Pancreas (tissue), 10 donors: Measurements from ENCODE around the gene TEX35. TPM values are rescaled to one million over a fixed set of nuclear protein-coding genes. Genes with fewer than 3 reads are reported as not detected.

ENCODE experiments used
- ATAC-seq, 4 donors: fragments of 200-7000 bp; cut with Tn5 transposase; one replicate each; pipeline versions ENCODE4 v1.8.0 to v1.9.1; 2020; ENCODE audit warnings: mild to moderate bottlenecking in 4 of 4, moderate library complexity in 4 of 4
- DNase-seq, 6 donors: peaks; one replicate each; pipeline ENCODE4 v3.0.0-alpha.2; 2020
- FAIRE-seq: peaks from 2 replicates; lab custom pipeline; 2012; peaks lifted over from hg19 to GRCh38; lab: Jason Lieb, UNC
- H3K27ac ChIP-seq, 4 donors: fragments of 200-600 bp; sonication (generic); 1 replicate in 3 of 4; 2 replicates in 1 of 4; pipeline versions ENCODE4 v1.5.0 to v1.8.0; 2020
- H3K27me3 ChIP-seq, 4 donors: fragments of 200-600 bp; one replicate each; pipeline ENCODE4 v1.8.0; 2021
- H3K36me3 ChIP-seq, 3 donors: fragments of 200-600 bp; sonication (generic) in 1 of 3; one replicate each; pipeline versions ENCODE4 v1.5.0 to v1.8.0; 2020 to 2021
- H3K4me1 ChIP-seq, 3 donors: fragments of 200-600 bp; one replicate each; pipeline ENCODE4 v1.8.0; 2021
- H3K4me3 ChIP-seq, 4 donors: fragments of 200-600 bp; sonication (generic) in 2 of 4; one replicate each; pipeline versions ENCODE4 v1.5.0 to v1.8.0; 2020 to 2021
- H3K9me3 ChIP-seq, 4 donors: fragments of 200-600 bp; one replicate each; pipeline ENCODE4 v1.8.0; 2021
- WGBS, 2 donors: extraction: QIAGEN DNeasy Blood & Tissue Kit; methylation state at CpG; one replicate each; pipeline ENCODE4 v1.1.7; 2013; 5-methylcytosine and 5-hydroxymethylcytosine counted together
- intact Hi-C, 3 donors: fragments of 100-400 bp; cut with DNase I; formaldehyde crosslinking; loops; one replicate each; pipeline versions ENCODE4 v1.11.1 to v1.14.2; 2022
- polyA plus RNA-seq, 2 donors: library from polyadenylated mRNA; stranded (reverse); fragments of 200-250 nt; gene quantifications; one replicate each; pipeline ENCODE4 v1.2.3, GENCODE V29; 2013
- total RNA-seq, 6 donors: library from RNA; stranded (reverse); fragmentation: NEBNext Ultra II Directional in 4 of 6; extraction: Animal tissue kit (Norgen Biotek cat#: 25700) in 4 of 6; gene quantifications; one replicate each; pipeline versions ENCODE4 v1.2.1 to v1.2.4, GENCODE V29; 2021 to 2023
- TF ChIP-seq, protein P1 (sequence below), 4 donors: fragments of 200-600 bp; sonication (generic) in 3 of 4; IDR thresholded peaks; one replicate each; pipeline versions ENCODE4 v1.5.0 to v1.8.0; 2021; ENCODE audit warnings: antibody characterized with exemption in 4 of 4
- donor health status: healthy with polysubstance abuse.
- donor health status: DM: no; HTN: no; CAD: no; lungs with moderate emphysema.
- donor health status: DM: no; HTN: no; CAD: no.
- donor health status: control.
- donor health status: control.
- donor health status: Bipolar disorder and iron deficiency.
- donor health status: DM: yes; HTN: yes; CAD: no.
- donor health status: DM: no; HTN: no; CAD: no.
- donor health status: DM: no; HTN: no; CAD: no.
- donor health status: DM: yes; HTN: yes; CAD: no.

The TEX35 gene
- total and polyA plus RNA-seq, 8 donors = not detected

DNA sequence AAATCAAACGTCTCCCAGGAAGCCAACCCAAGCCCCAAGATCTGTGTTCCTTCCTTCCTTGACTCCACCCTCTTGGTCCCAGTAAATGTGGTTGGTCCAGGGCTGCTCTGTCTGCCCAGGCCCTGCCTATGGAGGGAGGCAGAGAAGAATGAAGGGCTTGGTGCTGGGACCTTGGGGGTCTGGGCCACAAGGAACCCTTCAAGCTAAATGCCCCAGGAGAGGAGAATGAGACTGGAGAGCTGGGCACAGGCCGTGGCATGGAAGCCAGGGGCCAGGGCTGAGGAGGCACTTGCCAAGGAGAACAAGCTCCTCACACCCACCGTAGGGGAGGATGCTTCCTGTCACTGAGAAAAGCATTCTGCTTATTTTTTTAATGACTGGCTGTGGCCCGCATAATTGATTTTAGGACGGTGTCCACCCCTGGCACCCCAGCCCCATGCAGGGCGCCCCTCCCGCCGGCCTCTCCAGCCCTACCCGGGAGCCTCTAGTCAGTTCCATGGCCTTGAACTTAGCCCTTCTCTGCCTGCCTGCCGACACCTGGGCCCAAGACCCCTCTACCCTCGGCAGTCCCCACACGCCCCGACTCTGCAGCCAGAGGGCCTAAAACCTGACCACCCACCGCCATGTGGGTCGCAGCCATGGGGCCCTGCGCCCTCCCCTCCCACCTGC, 17.0 kb upstream of the TEX35 start:
- no peaks in the 10 kb centered on the region for H3K36me3 ChIP-seq
- TF ChIP-seq, protein P1, sequence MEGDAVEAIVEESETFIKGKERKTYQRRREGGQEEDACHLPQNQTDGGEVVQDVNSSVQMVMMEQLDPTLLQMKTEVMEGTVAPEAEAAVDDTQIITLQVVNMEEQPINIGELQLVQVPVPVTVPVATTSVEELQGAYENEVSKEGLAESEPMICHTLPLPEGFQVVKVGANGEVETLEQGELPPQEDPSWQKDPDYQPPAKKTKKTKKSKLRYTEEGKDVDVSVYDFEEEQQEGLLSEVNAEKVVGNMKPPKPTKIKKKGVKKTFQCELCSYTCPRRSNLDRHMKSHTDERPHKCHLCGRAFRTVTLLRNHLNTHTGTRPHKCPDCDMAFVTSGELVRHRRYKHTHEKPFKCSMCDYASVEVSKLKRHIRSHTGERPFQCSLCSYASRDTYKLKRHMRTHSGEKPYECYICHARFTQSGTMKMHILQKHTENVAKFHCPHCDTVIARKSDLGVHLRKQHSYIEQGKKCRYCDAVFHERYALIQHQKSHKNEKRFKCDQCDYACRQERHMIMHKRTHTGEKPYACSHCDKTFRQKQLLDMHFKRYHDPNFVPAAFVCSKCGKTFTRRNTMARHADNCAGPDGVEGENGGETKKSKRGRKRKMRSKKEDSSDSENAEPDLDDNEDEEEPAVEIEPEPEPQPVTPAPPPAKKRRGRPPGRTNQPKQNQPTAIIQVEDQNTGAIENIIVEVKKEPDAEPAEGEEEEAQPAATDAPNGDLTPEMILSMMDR (IDR thresholded peaks at IDR 0.05) = no peak
- DNase-seq (no peak), FAIRE-seq (no peak), ATAC-seq (no peak)
- H3K27me3 ChIP-seq = no peaks in the 10 kb centered on the region
- intact Hi-C loops = no loop called here
- no peak overlapping the region for H3K27ac ChIP-seq
- H3K9me3 ChIP-seq = no peaks in the 10 kb centered on the region
- no peak overlapping the region for H3K4me3 ChIP-seq
- H3K4me1 ChIP-seq = no peaks in the 10 kb centered on the region
- WGBS, 2 donors = 79 to 84% methylated on average over 16 of the region's 16 CpGs

DNA sequence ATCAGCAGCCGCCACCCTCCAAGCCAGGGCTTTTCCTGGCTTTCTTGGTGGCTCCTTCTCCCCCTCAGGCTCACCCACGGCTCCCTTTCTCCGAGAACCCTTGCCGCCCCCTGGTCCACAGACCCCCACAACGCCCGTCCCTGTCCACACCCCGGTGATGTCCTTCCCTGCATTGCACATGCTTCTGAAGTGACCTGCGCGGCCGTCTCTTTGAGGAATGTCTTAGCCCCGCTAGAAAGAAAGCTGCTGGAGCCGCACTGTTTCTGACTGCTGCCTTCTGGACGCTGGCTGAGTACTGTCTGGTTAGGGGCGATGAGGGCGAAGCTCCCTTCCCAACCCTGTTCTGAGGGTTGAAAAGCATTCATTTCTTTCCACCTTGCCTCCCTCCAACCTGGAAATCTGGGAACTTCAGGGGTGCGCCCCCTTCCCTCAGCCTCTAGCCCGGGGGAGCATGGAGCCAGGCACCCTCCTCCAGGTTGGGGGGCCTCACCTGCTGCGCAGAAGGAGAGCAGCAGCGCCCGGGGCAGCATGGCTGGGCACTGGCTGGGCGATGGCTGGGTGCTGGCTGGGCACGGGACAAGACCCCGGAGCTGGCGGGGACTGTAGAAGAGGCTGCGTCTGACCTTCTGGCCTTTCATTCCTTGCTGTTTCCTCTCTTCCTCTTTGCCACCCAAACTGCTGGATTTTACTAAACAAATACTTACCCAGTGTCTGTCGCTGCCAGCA, 16.3 kb upstream of the TEX35 start, which contains the start of gene CLEC20A:
Gene CLEC20A (minus strand): TSS at position 555 of the 726 bp plus-strand sequence. CDS start 25 bp downstream, at position 530.
- H3K27ac ChIP-seq = no peak within 1 kb of the TSS

DNA sequence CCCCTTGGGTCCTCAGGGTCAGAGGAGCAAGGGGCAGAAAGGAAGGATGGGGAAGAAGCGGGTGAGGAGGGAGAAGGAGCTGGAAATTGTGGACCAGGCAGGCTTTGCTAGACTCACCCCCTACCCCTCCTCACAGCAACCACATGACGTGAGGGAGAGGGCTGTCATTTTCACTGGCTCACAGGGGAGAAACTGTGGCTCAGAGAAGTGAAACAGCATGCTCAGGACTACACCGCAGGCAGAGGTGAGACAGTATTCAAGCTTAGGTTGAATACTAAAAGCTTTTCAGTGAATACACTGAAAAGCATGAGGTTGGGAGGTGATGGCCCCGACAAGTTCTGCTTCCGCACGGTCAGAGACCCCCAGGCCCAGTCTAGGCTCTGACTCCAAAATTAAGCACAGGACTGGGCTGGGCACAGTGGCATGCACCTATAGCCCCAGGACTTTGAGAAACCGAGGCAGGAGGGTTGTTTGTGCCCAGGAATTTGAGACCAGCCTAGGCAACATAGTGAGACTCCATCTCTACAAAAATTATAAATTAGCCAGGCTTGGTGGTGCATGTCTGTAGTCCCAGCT, 14.9 kb upstream of the TEX35 start:
- WGBS, 2 donors = 78 to 84% methylated on average over 7 of the region's 7 CpGs
- H3K27ac ChIP-seq = no peak overlapping the region
- no peak for ATAC-seq

More for the DNA sequence above, 16.3 kb upstream of the TEX35 start, which contains the start of gene CLEC20A:
- Histone ChIP-seq H3K4me3 (no peak within 1 kb of the TSS), H3K4me1 (no peaks in the 10 kb centered on the region), H3K27me3 (no peaks in the 10 kb centered on the region), H3K36me3 (no peaks in the 10 kb centered on the region), H3K9me3 (no peaks in the 10 kb centered on the region)
- intact Hi-C loops = no loop called here
- ATAC-seq (no peak), DNase-seq (no peak), FAIRE-seq (no peak)
- TF ChIP-seq, protein P1 (IDR thresholded peaks at IDR 0.05) = no peak
- WGBS, 2 donors = 86 to 90% methylated on average over 26 of the region's 26 CpGs

DNA sequence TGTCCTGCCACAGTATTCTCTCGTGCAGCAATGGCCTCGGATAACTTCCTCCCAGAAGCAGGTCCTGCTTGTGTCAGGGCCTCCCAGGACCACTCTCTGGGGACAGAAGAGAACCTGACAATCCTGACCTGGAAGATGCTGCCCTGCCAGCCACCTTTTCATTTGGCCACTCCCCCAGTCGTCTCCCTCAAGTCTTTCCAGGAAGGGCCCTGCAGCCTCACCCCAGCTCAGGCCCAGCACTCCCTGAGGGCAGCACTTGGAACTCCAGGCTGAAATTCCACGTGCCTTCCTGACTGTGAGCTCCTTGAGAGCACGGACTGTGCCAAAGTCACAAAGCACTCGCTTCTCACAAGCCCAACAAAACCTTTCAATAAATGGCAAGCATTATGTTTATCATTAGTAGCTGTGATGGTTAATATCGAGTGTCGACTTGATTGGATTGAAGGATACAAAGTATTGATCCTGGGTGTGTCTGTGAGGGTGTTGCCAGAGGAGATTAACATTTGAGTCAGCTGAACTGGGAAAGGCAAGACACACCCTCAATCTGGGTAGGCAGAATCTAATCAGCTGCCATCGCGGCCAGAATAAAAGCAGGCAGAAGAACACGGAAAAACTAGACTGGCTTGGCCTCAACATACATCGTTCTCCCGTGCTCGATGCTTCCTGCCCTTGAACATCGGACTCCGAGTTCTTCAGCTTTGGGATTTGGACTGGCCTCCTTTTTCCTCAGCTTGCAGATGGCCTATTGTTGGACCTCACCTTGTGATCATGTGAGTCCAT, 13.8 kb upstream of the TEX35 start:
- FAIRE-seq = no peak
- no peaks in the 10 kb centered on the region for H3K9me3 ChIP-seq
- no peaks in the 10 kb centered on the region for H3K36me3 ChIP-seq
- H3K27me3 ChIP-seq = no peaks in the 10 kb centered on the region
- H3K4me1 ChIP-seq = no peaks in the 10 kb centered on the region
- no peak for DNase-seq
- TF ChIP-seq, protein P1 (IDR thresholded peaks at IDR 0.05) = no peak
- ATAC-seq = no peak
- no peak overlapping the region for H3K27ac ChIP-seq
- intact Hi-C loops = no loop called here
- H3K4me3 ChIP-seq = no peak overlapping the region
- WGBS, 2 donors = 72 to 78% methylated on average over 16 of the region's 16 CpGs

More for the DNA sequence above, 14.9 kb upstream of the TEX35 start:
- no peak overlapping the region for H3K4me3 ChIP-seq
- H3K27me3 ChIP-seq = no peaks in the 10 kb centered on the region
- no peaks in the 10 kb centered on the region for H3K9me3 ChIP-seq
- FAIRE-seq (no peak), DNase-seq (no peak)
- H3K36me3 ChIP-seq = no peaks in the 10 kb centered on the region
- TF ChIP-seq, protein P1 (IDR thresholded peaks at IDR 0.05) = no peak
- H3K4me1 ChIP-seq = no peaks in the 10 kb centered on the region
- intact Hi-C loops = no loop called here
